Mammary epithelial cell (primary cell): ENCODE results near the gene FAM76B.

Experiments
- EZH2 ChIP-seq: IDR thresholded peaks from 2 replicates; pipeline ENCODE4 v1.6.1; 2012; ENCODE audit warnings: low read length, inconsistent platforms, borderline replicate concordance
- TF ChIP-seq, protein P1 (sequence below), 2 donors: IDR thresholded peaks in 1 of 2; conservative IDR thresholded peaks in 1 of 2; 2 replicates each; pipeline ENCODE4 v1.5.1; 2011 to 2012; ENCODE audit warnings: inconsistent platforms in 2 of 2, low read length in 2 of 2, mild to moderate bottlenecking in 2 of 2, control low read depth in 1 of 2, low read depth in 1 of 2; ENCODE audit not compliant: insufficient read depth in 1 of 2; ENCODE audit errors: extremely low read depth in 1 of 2

- TF ChIP-seq, protein P1, sequence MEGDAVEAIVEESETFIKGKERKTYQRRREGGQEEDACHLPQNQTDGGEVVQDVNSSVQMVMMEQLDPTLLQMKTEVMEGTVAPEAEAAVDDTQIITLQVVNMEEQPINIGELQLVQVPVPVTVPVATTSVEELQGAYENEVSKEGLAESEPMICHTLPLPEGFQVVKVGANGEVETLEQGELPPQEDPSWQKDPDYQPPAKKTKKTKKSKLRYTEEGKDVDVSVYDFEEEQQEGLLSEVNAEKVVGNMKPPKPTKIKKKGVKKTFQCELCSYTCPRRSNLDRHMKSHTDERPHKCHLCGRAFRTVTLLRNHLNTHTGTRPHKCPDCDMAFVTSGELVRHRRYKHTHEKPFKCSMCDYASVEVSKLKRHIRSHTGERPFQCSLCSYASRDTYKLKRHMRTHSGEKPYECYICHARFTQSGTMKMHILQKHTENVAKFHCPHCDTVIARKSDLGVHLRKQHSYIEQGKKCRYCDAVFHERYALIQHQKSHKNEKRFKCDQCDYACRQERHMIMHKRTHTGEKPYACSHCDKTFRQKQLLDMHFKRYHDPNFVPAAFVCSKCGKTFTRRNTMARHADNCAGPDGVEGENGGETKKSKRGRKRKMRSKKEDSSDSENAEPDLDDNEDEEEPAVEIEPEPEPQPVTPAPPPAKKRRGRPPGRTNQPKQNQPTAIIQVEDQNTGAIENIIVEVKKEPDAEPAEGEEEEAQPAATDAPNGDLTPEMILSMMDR (conservative IDR thresholded peaks at IDR 0.05 in 1 of 2, IDR thresholded peaks at IDR 0.05 in 1 of 2; ENCODE audit: extremely low read depth in 1 of 2, insufficient read depth in 1 of 2, low read depth in 1 of 2, low read length in 2 of 2), result no peak
- TF ChIP-seq EZH2, result no peak
These were observed 27.0 kb downstream of the FAM76B start for GRCh38 chr11:95762534-95762933.
